Thyroid gland (tissue), 4 donors: ENCODE results near the gene ASAP2. TPM values are rescaled to one million over a fixed set of nuclear protein-coding genes. Genes with fewer than 3 reads are reported as not detected.
A peak's percentile ranks its signal among the peaks of the same experiment; 100 is the strongest.

ENCODE experiments used
- DNase-seq, 2 donors: peaks; one replicate each; pipeline ENCODE4 v3.0.0-alpha.2; 2019
- H3K27ac ChIP-seq, 3 donors: fragments of 200-600 bp; sonication (generic); 1 replicate in 2 of 3; 2 replicates in 1 of 3; pipeline ENCODE4 v1.5.1; 2016 to 2019; ENCODE audit warnings: mild to moderate bottlenecking in 1 of 3, moderate library complexity in 1 of 3
- H3K27me3 ChIP-seq: fragments of 200-600 bp; sonication (generic); one replicate; pipeline ENCODE4 v1.5.1; 2019
- H3K36me3 ChIP-seq, 2 donors: fragments of 200-600 bp; sonication (generic); one replicate each; pipeline ENCODE4 v1.5.1; 2016 to 2019
- H3K4me1 ChIP-seq, 2 donors: fragments of 200-600 bp; sonication (generic); one replicate each; pipeline ENCODE4 v1.5.1; 2017 to 2019
- H3K4me3 ChIP-seq, 3 donors: fragments of 200-600 bp; sonication (generic); replicated peaks in 1 of 3; 1 replicate in 2 of 3; 2 replicates in 1 of 3; pipeline ENCODE4 v1.5.1; 2016; ENCODE audit warnings: mild to moderate bottlenecking in 1 of 3
- H3K9me3 ChIP-seq: fragments of 200-600 bp; sonication (generic); one replicate; pipeline ENCODE4 v1.5.1; 2017
- CTCF ChIP-seq, 6 experiments: fragments of 200-600 bp in 3 of 6; fragments of 450-650 bp in 3 of 6; sonication (generic) in 3 of 6; IDR thresholded peaks; one replicate each; pipeline ENCODE4 v1.5.1; 2016 to 2019; ENCODE audit warnings: antibody characterized with exemption in 6 of 6, mild to moderate bottlenecking in 2 of 6, inconsistent platforms in 1 of 6, moderate library complexity in 1 of 6
- POLR2A ChIP-seq, 2 donors: fragments of 450-650 bp; IDR thresholded peaks; one replicate each; pipeline ENCODE4 v1.6.1; 2017; ENCODE audit warnings: antibody characterized with exemption in 2 of 2, mild to moderate bottlenecking in 2 of 2, moderate library complexity in 1 of 2
- WGBS, 2 donors: methylation state at CpG; one replicate each; pipeline ENCODE4 v1.1.5; 2017; 5-methylcytosine and 5-hydroxymethylcytosine counted together
- intact Hi-C: fragments of 100-400 bp; cut with DNase I; formaldehyde crosslinking; loops from one replicate; pipeline ENCODE4 v1.15.1; 2023
- total RNA-seq, 4 donors: library from RNA; depleted of rRNA; stranded (reverse); fragments of >200 nt; gene quantifications; one replicate each; pipeline ENCODE4 v1.2.3, GENCODE V29; 2016

ASAP2 gene
- total RNA-seq, 4 donors from 2014 or later = 40.3 to 55.3 (median 47.3) TPM

- no peak for TF ChIP-seq POLR2A (IDR thresholded peaks at IDR 0.05)
- no peaks in the 10 kb centered on the region for H3K27me3 ChIP-seq
- H3K36me3 ChIP-seq = no peaks in the 10 kb centered on the region
- intact Hi-C loops = no loop called here
- H3K9me3 ChIP-seq = no peaks in the 10 kb centered on the region
- H3K27ac ChIP-seq = no peak overlapping the region
- 87 to 92% methylated on average over 5 of the region's 5 CpGs for WGBS, 2 donors
- no peak overlapping the region for H3K4me3 ChIP-seq
- no peak for DNase-seq
- H3K4me1 ChIP-seq = peaks cover 3 to 4% of the 10 kb centered on the region in 2 donors
Measured at GRCh38 chr2:9201185-9201891, 5.3 kb upstream of the ASAP2 start.

GRCh38 chr2:9203006-9203405 lies 3.6 kb upstream of the ASAP2 start:
- H3K4me3 ChIP-seq = no peak overlapping the region
- intact Hi-C loops = no loop called here
- WGBS, 2 donors = 97 to 99% methylated on average over 3 of the region's 3 CpGs
- no peaks in the 10 kb centered on the region for H3K9me3 ChIP-seq
- TF ChIP-seq POLR2A (IDR thresholded peaks at IDR 0.05) = no peak
- TF ChIP-seq CTCF (IDR thresholded peaks at IDR 0.05) = no peak
- H3K4me1 ChIP-seq = peaks cover 3 to 4% of the 10 kb centered on the region in 2 donors
- no peaks in the 10 kb centered on the region for H3K36me3 ChIP-seq
- H3K27me3 ChIP-seq = no peaks in the 10 kb centered on the region
- no peak for DNase-seq
- H3K27ac ChIP-seq = no peak overlapping the region

GRCh38 chr2:9203876-9204275 lies 2.7 kb upstream of the ASAP2 start:
- Histone ChIP-seq H3K36me3 (no peaks in the 10 kb centered on the region), H3K4me1 (peaks cover 8 to 10% of the 10 kb centered on the region in 2 donors), H3K27ac (no peak overlapping the region), H3K27me3 (no peaks in the 10 kb centered on the region), H3K9me3 (no peaks in the 10 kb centered on the region), H3K4me3 (no peak overlapping the region)
- intact Hi-C loops = no loop called here
- DNase-seq = no peak
- TF ChIP-seq POLR2A (IDR thresholded peaks at IDR 0.05) (no peak), CTCF (IDR thresholded peaks at IDR 0.05) (no peak)
- WGBS, 2 donors = 93% methylated on average over 5 of the region's 5 CpGs

- intact Hi-C loops = loop anchor here (5.0 kb wide), 2 partner anchors 63 to 132 kb away; no protein-coding TSS in a partner anchor
- H3K36me3 ChIP-seq = no peaks in the 10 kb centered on the region
- no peak for DNase-seq
- no peak overlapping the region for H3K4me3 ChIP-seq
- TF ChIP-seq CTCF (IDR thresholded peaks at IDR 0.05) = no peak
- WGBS, 2 donors = 97% methylated on average over 3 of the region's 3 CpGs
- no peaks in the 10 kb centered on the region for H3K9me3 ChIP-seq
- peaks cover 8 to 19% of the 10 kb centered on the region in 2 donors for H3K4me1 ChIP-seq
- no peak overlapping the region for H3K27ac ChIP-seq
- H3K27me3 ChIP-seq = no peaks in the 10 kb centered on the region
Measured at GRCh38 chr2:9204939-9205338, 1.7 kb upstream of the ASAP2 start.

- TF ChIP-seq POLR2A (IDR thresholded peaks at IDR 0.05) (no peak), CTCF (IDR thresholded peaks at IDR 0.05) (no peak)
- WGBS, 2 donors = 72 to 76% methylated on average over 6 of the region's 6 CpGs
- Histone ChIP-seq H3K27ac (peak overlapping the region in 2 of 3 donors; percentile 81 to 84), H3K27me3 (no peaks in the 10 kb centered on the region), H3K4me3 (no peak overlapping the region), H3K9me3 (no peaks in the 10 kb centered on the region), H3K4me1 (peaks cover 11 to 25% of the 10 kb centered on the region in 2 donors), H3K36me3 (no peaks in the 10 kb centered on the region)
- intact Hi-C loops = loop anchor here (5.0 kb wide), 2 partner anchors 63 to 132 kb away; no protein-coding TSS in a partner anchor
- no peak for DNase-seq
Measured at GRCh38 chr2:9205486-9205885, 1.1 kb upstream of the ASAP2 start.
